HG03378 (cell line): ENCODE measurements around the gene MID2.
"Not testable (repeated sequence)": the region's sequence is repeated elsewhere in the genome, so short reads cannot be mapped to it uniquely, and the experiment has no call there.

Source experiments
- ATAC-seq: cut with Tn5 transposase; IDR thresholded peaks from one replicate; pipeline ENCODE4 v1.9.1; 2021; ENCODE audit warnings: mild to moderate bottlenecking, moderate library complexity; ENCODE audit not compliant: unreplicated experiment

MID2 gene

DNA sequence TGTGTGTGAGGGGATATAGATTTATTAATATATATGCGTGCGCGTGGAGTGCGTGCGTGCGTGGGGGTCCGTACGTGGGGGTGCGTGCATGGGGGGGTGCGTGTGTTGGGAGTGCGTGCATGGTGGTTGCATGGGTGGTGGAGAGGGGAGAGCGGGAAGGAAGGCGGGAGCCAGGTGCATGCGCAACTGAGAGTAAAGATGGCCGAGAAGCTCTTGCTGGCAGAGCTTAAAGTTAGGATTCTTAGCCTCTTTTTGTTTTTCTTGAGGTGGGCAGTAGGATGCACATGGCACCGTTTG, 110.7 kb downstream of the MID2 start:
- no peak for ATAC-seq

DNA sequence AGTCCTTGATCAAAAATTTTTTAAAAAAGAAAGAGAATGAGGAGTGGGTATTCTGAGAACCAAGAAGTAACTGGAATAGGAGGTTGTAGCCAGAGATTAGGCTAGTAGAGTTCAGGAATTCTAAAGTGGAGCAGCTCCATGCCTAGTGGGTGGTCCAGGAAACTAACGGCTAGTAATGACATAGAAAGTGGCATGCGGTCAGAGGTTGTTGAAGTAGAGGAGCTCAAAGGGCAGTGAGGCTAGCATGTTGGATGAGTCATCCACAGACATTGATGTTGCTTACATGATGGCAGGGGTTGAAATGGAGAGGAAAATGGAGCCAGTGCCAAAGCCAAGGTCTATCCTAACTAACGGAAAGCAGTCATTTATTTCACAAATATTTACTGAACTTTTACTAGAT, 114.4 kb downstream of the MID2 start:
- ATAC-seq = no peak

DNA sequence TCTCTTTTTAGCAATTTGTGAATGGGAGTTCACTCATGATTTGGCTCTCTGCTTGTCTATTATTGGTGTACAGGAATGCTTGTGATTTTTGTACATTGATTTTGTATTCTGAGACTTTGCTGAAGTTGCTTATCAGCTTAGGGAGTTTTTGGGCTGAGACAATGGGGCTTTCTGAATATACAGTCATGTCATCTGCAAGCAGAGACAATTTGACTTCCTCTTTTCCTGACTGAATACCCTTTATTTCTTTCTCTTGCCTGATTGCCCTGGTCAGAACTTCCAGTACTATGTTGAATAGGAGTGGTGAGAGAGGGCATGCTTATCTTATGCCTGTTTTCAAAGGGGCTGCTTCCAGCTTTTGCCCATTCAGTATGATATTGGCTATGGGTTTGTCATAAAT, 129.7 kb downstream of the MID2 start:
- ATAC-seq = not testable (repeated sequence)

DNA sequence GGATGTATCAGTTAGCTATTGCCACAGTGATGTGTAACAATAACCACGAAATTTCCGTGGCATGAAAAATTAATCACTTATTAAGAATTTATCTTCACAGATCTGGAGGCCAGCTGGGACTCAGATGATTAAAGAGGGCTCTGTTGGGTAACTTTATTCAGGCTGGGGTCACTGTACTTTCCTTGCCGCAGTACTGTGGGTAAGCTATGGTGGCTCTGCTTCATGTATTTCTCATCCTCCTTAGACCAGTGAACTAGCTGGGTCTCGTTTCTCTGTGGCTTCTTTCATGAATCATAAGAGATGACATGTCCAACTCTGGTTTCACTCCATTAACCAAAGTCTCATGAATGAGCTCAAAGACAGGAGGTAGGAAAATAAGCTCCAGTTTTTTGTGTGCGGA, 143.0 kb downstream of the MID2 start:
- ATAC-seq = no peak

DNA sequence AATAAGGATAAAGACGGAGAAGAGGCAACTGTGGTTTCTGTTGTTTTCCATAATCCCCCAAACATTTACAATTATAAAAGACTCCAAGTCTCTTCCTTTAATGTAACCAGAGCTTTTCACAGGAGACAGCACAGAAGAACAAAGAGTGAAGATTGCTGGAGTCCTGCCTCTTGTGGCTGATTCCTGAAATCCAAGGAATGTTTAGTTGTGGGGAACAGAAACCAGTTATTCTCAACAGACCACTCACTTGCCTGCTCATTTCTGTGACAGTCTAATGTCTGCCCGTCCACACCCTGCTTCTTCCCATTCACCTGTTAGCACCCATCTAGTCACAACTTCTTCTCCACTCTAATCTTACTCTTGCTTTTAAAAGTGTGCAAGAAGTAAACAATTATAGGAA, 144.4 kb downstream of the MID2 start:
- ATAC-seq = no peak

DNA sequence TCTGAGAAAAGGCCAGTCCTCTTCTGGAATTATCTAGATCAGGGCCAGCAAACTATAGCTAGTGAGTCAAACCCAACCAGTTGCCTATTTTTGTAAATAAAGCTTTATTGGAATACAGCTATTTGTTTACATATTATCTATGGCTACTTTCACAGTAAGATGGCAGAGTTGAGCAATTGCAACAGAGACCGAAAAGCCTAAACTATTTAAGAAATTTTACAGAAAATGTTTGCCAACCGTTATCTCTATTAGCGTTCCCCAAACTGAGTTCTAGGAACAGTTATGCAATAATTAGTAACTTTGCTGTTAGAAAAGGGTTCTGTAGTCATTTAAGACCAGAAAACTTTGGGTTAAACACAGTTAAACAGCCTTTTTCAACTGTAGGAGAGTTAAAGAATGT, 146.0 kb downstream of the MID2 start:
- ATAC-seq = no peak
